Smooth muscle cell of the brain vasculature (primary cell): ENCODE data around the gene NRSN2.

Experiments used
- DNase-seq: peaks from one replicate; pipeline ENCODE4 v3.0.0-alpha.2; 2012; ENCODE audit warnings: low read depth, low spot score

The NRSN2 gene

GRCh38 chr20:346640-347316, at the start of gene NRSN2:
Gene NRSN2, plus strand, starts transcription at chr20:347111. Its CDS starts 2,533 bp downstream, at chr20:349644.
- no peak for DNase-seq

- DNase-seq, result peak; percentile 17
These were observed 48.8 kb upstream of the NRSN2 start for GRCh38 chr20:297925-298775.

- no peak for DNase-seq
These were observed 48.0 kb upstream of the NRSN2 start for GRCh38 chr20:298776-299391.

GRCh38 chr20:300345-300990, 46.4 kb upstream of the NRSN2 start:
- no peak for DNase-seq

GRCh38 chr20:301886-302848, 44.7 kb upstream of the NRSN2 start:
- no peak for DNase-seq

GRCh38 chr20:305745-306144, 41.2 kb upstream of the NRSN2 start:
- DNase-seq, result no peak

- DNase-seq, result no peak
These were observed 38.4 kb upstream of the NRSN2 start for GRCh38 chr20:308427-309038.

- no peak for DNase-seq
These were observed 37.5 kb upstream of the NRSN2 start for GRCh38 chr20:309306-309840.

GRCh38 chr20:309841-310644, 36.9 kb upstream of the NRSN2 start:
- DNase-seq, result peak; percentile 98

GRCh38 chr20:310645-311044, 36.3 kb upstream of the NRSN2 start:
- DNase-seq, result no peak

GRCh38 chr20:311609-312008, 35.3 kb upstream of the NRSN2 start:
- no peak for DNase-seq

GRCh38 chr20:312067-312466, 34.8 kb upstream of the NRSN2 start:
- no peak for DNase-seq

- no peak for DNase-seq
These were observed 34.0 kb upstream of the NRSN2 start for GRCh38 chr20:312866-313265.

- DNase-seq, result no peak
These were observed 33.5 kb upstream of the NRSN2 start for GRCh38 chr20:313402-313801.

GRCh38 chr20:313948-314347, 33.0 kb upstream of the NRSN2 start:
- DNase-seq, result no peak

- DNase-seq, result no peak
These were observed 30.4 kb upstream of the NRSN2 start for GRCh38 chr20:316316-317068.

- peak; percentile 70 for DNase-seq
These were observed 22.5 kb upstream of the NRSN2 start for GRCh38 chr20:324177-325044.
